MCF 10A (cell line): Measurements from ENCODE around the gene STK25. TPM values are rescaled to one million over a fixed set of nuclear protein-coding genes. Genes with fewer than 3 reads are reported as not detected.

ENCODE experiments used
- BruUV-seq: library from RNA; stranded (reverse); fragments of 400-500 nt; replicated peaks from 2 replicates; lab custom pipeline; 2021; lab: Mats Ljungman, UMichigan
- CTCF ChIA-PET: fragments of 300-600 bp; sonication (Branson Sonifier 250); formaldehyde crosslinking; extraction: SDS; loops from one replicate; lab custom pipeline; 2021; ENCODE audit warnings: antibody characterized with exemption, inconsistent platforms; lab: Yijun Ruan, JAX
- POLR2A ChIA-PET: fragments of 300-600, 350-650 bp; sonication (Branson Sonifier 250); formaldehyde crosslinking; extraction: SDS; loops from one replicate; lab custom pipeline; 2020; ENCODE audit warnings: antibody characterized with exemption, inconsistent platforms; lab: Yijun Ruan, JAX
- DNase-seq: peaks from one replicate; pipeline ENCODE4 v3.0.0-alpha.2; 2018; ENCODE audit not compliant: unreplicated experiment
- H3K27ac Mint-ChIP-seq: one replicate; pipeline ENCODE4 v1.8.0; 2022; ENCODE audit warnings: mild to moderate bottlenecking, low read depth, mixed read lengths; ENCODE audit not compliant: unreplicated experiment
- H3K27me3 Mint-ChIP-seq: one replicate; pipeline ENCODE4 v1.8.0; 2022; ENCODE audit warnings: mixed read lengths; ENCODE audit not compliant: insufficient read depth, unreplicated experiment
- H3K36me3 Mint-ChIP-seq: one replicate; pipeline ENCODE4 v1.8.0; 2022; ENCODE audit warnings: mild to moderate bottlenecking, moderate library complexity, mixed read lengths; ENCODE audit not compliant: insufficient read depth, unreplicated experiment
- H3K4me1 Mint-ChIP-seq: one replicate; pipeline ENCODE4 v1.8.0; 2022; ENCODE audit warnings: mixed read lengths; ENCODE audit not compliant: insufficient read depth, unreplicated experiment
- H3K4me3 Mint-ChIP-seq: one replicate; pipeline ENCODE4 v1.8.0; 2022; ENCODE audit warnings: mild to moderate bottlenecking, moderate library complexity, mixed read lengths; ENCODE audit not compliant: unreplicated experiment
- H3K9me3 Mint-ChIP-seq: one replicate; pipeline ENCODE4 v1.8.0; 2022; ENCODE audit warnings: mixed read lengths; ENCODE audit not compliant: unreplicated experiment
- intact Hi-C: fragments of 100-400 bp; cut with micrococcal nuclease; formaldehyde crosslinking; loops from 2 replicates; pipeline ENCODE4 v1.14.1; 2022
- total RNA-seq: library from RNA; stranded (reverse); gene quantifications from 2 replicates; pipeline ENCODE4 v1.2.3, GENCODE V29; 2022
- TF ChIP-seq, protein P1 (sequence below): fragments of 200-600 bp; IDR thresholded peaks from one replicate; pipeline ENCODE4 v1.8.0; 2022; ENCODE audit warnings: antibody characterized with exemption, mild to moderate bottlenecking; ENCODE audit not compliant: unreplicated experiment

The STK25 gene
- total RNA-seq, 1 experiment from 2014 or later: 117 TPM

DNA sequence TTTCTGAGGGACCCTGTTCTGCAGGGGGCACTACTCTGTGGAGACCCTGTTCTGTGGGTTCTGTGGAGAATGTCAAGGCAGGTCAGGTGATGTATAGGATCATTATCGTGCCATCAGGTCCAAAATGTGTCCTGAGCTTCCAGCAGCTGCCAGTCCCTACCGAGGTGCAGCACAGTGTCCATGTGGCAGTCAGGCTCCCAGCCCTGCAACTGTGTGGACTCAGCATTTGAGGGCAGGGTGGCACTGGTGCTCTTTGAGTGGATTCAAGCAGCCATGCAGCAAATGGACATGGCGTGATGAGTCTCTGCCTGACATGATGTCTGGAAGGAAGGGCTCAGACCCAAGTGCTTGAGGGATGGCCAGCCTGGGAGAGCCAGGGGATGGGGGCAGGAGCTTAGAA, 35.0 kb downstream of the STK25 start:
- no TSS peak for BruUV-seq
- no peaks in the 10 kb centered on the region for H3K4me1 Mint-ChIP-seq

DNA sequence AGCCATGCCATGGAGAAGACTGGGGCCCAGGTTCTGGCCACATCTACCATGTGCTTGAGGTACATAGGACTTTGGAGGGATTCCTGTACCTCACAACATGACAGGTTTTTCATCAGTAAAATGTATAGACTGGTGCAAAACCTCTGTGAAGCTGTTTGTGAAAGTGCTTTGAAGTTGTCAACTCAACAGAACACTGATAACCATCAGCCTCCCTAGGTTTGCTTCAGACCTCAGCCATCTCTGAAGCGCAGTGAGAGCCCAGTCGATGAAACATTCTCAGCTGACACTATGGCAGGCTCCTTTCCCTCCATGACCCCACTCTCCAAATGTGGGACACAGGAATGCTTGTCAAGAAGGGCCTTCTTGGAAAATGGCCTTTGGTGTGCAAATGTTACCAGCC, 38.6 kb downstream of the STK25 start:
- Mint-ChIP-seq H3K27ac (no peak overlapping the region), H3K4me1 (no peaks in the 10 kb centered on the region), H3K9me3 (no peaks in the 10 kb centered on the region), H3K36me3 (no peaks in the 10 kb centered on the region), H3K27me3 (peaks cover 15% of the 10 kb centered on the region), H3K4me3 (no peak overlapping the region)
- no TSS peak for BruUV-seq
- TF ChIP-seq, protein P1, sequence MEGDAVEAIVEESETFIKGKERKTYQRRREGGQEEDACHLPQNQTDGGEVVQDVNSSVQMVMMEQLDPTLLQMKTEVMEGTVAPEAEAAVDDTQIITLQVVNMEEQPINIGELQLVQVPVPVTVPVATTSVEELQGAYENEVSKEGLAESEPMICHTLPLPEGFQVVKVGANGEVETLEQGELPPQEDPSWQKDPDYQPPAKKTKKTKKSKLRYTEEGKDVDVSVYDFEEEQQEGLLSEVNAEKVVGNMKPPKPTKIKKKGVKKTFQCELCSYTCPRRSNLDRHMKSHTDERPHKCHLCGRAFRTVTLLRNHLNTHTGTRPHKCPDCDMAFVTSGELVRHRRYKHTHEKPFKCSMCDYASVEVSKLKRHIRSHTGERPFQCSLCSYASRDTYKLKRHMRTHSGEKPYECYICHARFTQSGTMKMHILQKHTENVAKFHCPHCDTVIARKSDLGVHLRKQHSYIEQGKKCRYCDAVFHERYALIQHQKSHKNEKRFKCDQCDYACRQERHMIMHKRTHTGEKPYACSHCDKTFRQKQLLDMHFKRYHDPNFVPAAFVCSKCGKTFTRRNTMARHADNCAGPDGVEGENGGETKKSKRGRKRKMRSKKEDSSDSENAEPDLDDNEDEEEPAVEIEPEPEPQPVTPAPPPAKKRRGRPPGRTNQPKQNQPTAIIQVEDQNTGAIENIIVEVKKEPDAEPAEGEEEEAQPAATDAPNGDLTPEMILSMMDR: no peak
- intact Hi-C loops: no loop called here
- ChIA-PET CTCF (no interaction called here), POLR2A (interaction anchor here (0.8 kb wide), 1 partner anchor 10 kb away, joined by 4 read pairs; no protein-coding TSS in a partner anchor)
- DNase-seq: no peak

More for the DNA sequence above, 35.0 kb downstream of the STK25 start:
- POLR2A ChIA-PET: interaction anchor here (0.9 kb wide), 1 partner anchor 12 kb away, joined by 3 read pairs; no protein-coding TSS in a partner anchor
- Mint-ChIP-seq H3K27me3 (peaks cover 15% of the 10 kb centered on the region), H3K9me3 (no peaks in the 10 kb centered on the region), H3K4me3 (no peak overlapping the region), H3K36me3 (no peaks in the 10 kb centered on the region), H3K27ac (no peak overlapping the region)
- TF ChIP-seq, protein P1: no peak
- intact Hi-C loops: no loop called here
- CTCF ChIA-PET: interaction anchor here (0.6 to 0.8 kb wide), 2 partner anchors 18 to 90 kb away, joined by 4 read pairs; no protein-coding TSS in a partner anchor
- no peak for DNase-seq

DNA sequence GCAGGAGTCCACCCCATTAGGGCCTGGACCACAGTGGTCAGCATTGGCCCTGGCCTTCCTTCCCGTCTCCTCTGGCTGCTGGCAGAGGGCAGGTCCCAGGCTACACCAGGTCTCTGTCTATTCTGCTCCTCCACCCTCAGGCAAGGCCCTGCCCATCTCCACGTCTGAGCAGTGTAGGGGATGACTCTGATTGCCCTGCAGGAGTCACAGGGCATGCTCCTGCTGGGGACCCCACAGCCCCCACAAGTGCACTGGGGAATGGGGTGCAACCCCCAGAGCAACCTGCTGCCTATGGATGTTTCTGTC, 40.0 kb downstream of the STK25 start:
- H3K4me3 Mint-ChIP-seq: no peak overlapping the region
- ChIA-PET CTCF (no interaction called here), POLR2A (no interaction called here)
- H3K4me1 Mint-ChIP-seq: no peaks in the 10 kb centered on the region
- H3K36me3 Mint-ChIP-seq: no peaks in the 10 kb centered on the region
- no TSS peak for BruUV-seq
- TF ChIP-seq, protein P1: no peak
- intact Hi-C loops: no loop called here
- no peak overlapping the region for H3K27ac Mint-ChIP-seq
- H3K27me3 Mint-ChIP-seq: peaks cover 15% of the 10 kb centered on the region
- no peak for DNase-seq
- H3K9me3 Mint-ChIP-seq: no peaks in the 10 kb centered on the region

DNA sequence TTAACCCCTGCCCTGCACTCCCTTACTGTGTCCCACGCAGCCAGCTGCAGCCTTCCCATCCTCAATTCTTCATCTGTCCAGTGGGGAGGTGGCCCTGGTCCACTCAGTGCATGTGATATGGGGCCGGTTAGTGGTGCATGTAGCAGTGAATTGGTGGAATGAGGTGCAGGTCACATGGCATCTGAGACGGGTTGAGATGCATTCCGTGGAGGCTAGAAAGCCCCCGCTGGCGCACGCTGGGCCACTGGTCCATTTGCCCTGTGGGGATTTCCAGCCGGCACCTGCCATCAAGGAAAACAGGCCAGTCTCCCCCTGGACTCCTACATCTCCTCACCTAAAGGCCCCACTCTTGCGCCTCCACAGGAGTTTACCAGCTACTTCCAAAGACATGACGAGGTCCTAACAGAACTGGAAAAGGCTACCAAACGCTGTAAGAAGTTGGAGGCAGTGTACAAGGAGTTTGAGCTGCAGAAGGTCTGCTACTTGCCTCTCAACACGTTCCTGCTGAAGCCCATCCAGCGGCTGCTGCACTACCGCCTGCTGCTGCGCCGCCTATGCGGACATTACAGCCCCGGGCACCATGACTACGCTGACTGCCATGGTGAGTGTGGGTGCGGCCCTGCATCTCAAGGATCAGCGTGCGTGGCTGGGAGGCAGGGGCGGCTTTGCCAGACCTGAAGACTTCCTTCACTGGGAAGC, 40.5 kb downstream of the STK25 start:
- Mint-ChIP-seq H3K4me1 (no peaks in the 10 kb centered on the region), H3K27ac (no peak overlapping the region), H3K9me3 (no peaks in the 10 kb centered on the region), H3K36me3 (no peaks in the 10 kb centered on the region), H3K4me3 (no peak overlapping the region), H3K27me3 (peaks cover 12% of the 10 kb centered on the region)
- ChIA-PET POLR2A (no interaction called here), CTCF (no interaction called here)
- TF ChIP-seq, protein P1: no peak
- DNase-seq: no peak
- BruUV-seq: no TSS peak
- intact Hi-C loops: no loop called here
